HG02623 (cell line): Measurements from ENCODE around the gene MUS81.

ENCODE experiments used
- ATAC-seq: cut with Tn5 transposase; IDR thresholded peaks from one replicate; pipeline ENCODE4 v1.9.1; 2021; ENCODE audit warnings: moderate library complexity; ENCODE audit not compliant: unreplicated experiment

Gene MUS81

GRCh38 chr11:65911682-65912568, 51.7 kb downstream of the MUS81 start:
- no peak for ATAC-seq

- no peak for ATAC-seq
Measured at GRCh38 chr11:65912845-65913244, 52.6 kb downstream of the MUS81 start.

- ATAC-seq: no peak
Measured at GRCh38 chr11:65915101-65915820, 55.0 kb downstream of the MUS81 start.

- no peak for ATAC-seq
Measured at GRCh38 chr11:65915821-65916251, 55.6 kb downstream of the MUS81 start.
